K562 (cell line): ENCODE measurements around the gene BOLA3. TPM values are rescaled to one million over a fixed set of nuclear protein-coding genes. Genes with fewer than 3 reads are reported as not detected.

Experiments
- ATAC-seq: fragments of 200-7000 bp; cut with Tn5 transposase; 3 replicates; pipeline ENCODE4 v1.9.1; 2020; ENCODE audit warnings: moderate library complexity
- BruUV-seq: library from RNA; stranded (reverse); fragments of 400-500 nt; replicated peaks from 2 replicates; lab custom pipeline; 2021; lab: Mats Ljungman, UMichigan
- CTCF ChIA-PET: fragments of 300-600 bp; formaldehyde crosslinking; extraction: SDS; loops from one replicate; lab custom pipeline; 2021; ENCODE audit warnings: low intra/inter-chr PET ratio; lab: Yijun Ruan, JAX
- POLR2A ChIA-PET: fragments of 300-600, 350-650 bp; sonication (Branson Sonifier 250); formaldehyde crosslinking; extraction: SDS; loops from one replicate; lab custom pipeline; 2021; ENCODE audit warnings: antibody characterized with exemption, inconsistent platforms; lab: Yijun Ruan, JAX
- DNase-seq, 4 experiments: peaks; one replicate each; pipeline versions ENCODE4 v3.0.0 to v3.0.0-alpha.2; 2011 to 2018; ENCODE audit warnings: low spot score in 3 of 4, mixed read lengths in 3 of 4; ENCODE audit errors: extremely low read depth in 1 of 4
- FAIRE-seq: peaks from 2 replicates; lab custom pipeline; 2011; peaks lifted over from hg19 to GRCh38; lab: Jason Lieb, UNC
- H2AFZ ChIP-seq: 2 replicates; pipeline ENCODE4 v1.6.0; 2011; ENCODE audit warnings: low read depth, low read length, control low read depth, inconsistent platforms
- H3K27ac ChIP-seq: fragments of 200-600 bp; 3 replicates; pipeline ENCODE4 v1.8.0; 2011; ENCODE audit warnings: low read depth, mild to moderate bottlenecking, control low read depth, inconsistent platforms, low read length, moderate library complexity, mixed read lengths; ENCODE audit errors: extremely low read depth
- H3K27me3 ChIP-seq, 2 experiments: fragments of 300-600 bp in 1 of 2; 2 replicates in 1 of 2; 3 replicates in 1 of 2; pipeline versions ENCODE4 v1.6.0 to v1.8.0; 2011; ENCODE audit warnings: inconsistent platforms in 2 of 2, low read length in 2 of 2, mild to moderate bottlenecking in 1 of 2, mixed read lengths in 1 of 2, moderate library complexity in 1 of 2; ENCODE audit not compliant: control insufficient read depth in 2 of 2, insufficient read depth in 2 of 2
- H3K36me3 ChIP-seq: fragments of 300-600 bp; 3 replicates; pipeline ENCODE4 v1.8.0; 2011; ENCODE audit warnings: mild to moderate bottlenecking, low read length, inconsistent platforms; ENCODE audit not compliant: control insufficient read depth, insufficient read depth
- H3K4me1 ChIP-seq, 2 experiments: fragments of 200-600 bp in 1 of 2; replicated peaks in 1 of 2; 2 replicates in 1 of 2; 3 replicates in 1 of 2; pipeline versions ENCODE4 v1.5.1 to v1.8.0; 2011; ENCODE audit warnings: inconsistent platforms in 2 of 2, low read length in 2 of 2, mild to moderate bottlenecking in 1 of 2, mixed read lengths in 1 of 2, moderate library complexity in 1 of 2; ENCODE audit not compliant: control insufficient read depth in 2 of 2, insufficient read depth in 2 of 2
- H3K4me2 ChIP-seq: 2 replicates; pipeline ENCODE4 v1.6.1; 2011; ENCODE audit warnings: low read length, control low read depth, inconsistent platforms, mixed read lengths; ENCODE audit not compliant: insufficient read depth
- H3K4me3 ChIP-seq: fragments of 200-600 bp; sonication (generic), shearing (Covaris generic); 2 replicates; pipeline ENCODE4 v1.5.1; 2016; ENCODE audit warnings: control low read depth, inconsistent platforms
- H3K79me2 ChIP-seq: fragments of 200-600 bp; 3 replicates; pipeline ENCODE4 v1.8.0; 2011; ENCODE audit warnings: low read length, inconsistent platforms; ENCODE audit not compliant: control insufficient read depth, insufficient read depth
- H3K9ac ChIP-seq, 2 experiments: 2 replicates each; pipeline versions ENCODE4 v1.6.0 to v1.6.1; 2011; ENCODE audit warnings: low read depth in 2 of 2, low read length in 2 of 2, control low read depth in 1 of 2, inconsistent platforms in 1 of 2, mild to moderate bottlenecking in 1 of 2, mixed read lengths in 1 of 2; ENCODE audit not compliant: insufficient read depth in 1 of 2
- H3K9me1 ChIP-seq: one replicate; pipeline ENCODE4 v1.6.0; 2011; ENCODE audit warnings: inconsistent platforms, mild to moderate bottlenecking, low read length, moderate library complexity; ENCODE audit not compliant: control insufficient read depth, insufficient read depth
- H3K9me3 ChIP-seq: replicated peaks from 2 replicates; pipeline ENCODE4 v1.5.1; 2011; ENCODE audit warnings: low read depth, low read length, inconsistent platforms; ENCODE audit not compliant: control insufficient read depth, insufficient read depth
- H4K20me1 ChIP-seq: replicated peaks from 2 replicates; pipeline ENCODE4 v1.6.1; 2011; ENCODE audit warnings: low read length, inconsistent platforms, mixed read lengths; ENCODE audit not compliant: control insufficient read depth, insufficient read depth
- BRD4 ChIP-seq: fragments of 200-600 bp; sonication (generic); IDR thresholded peaks from 2 replicates; pipeline ENCODE4 v1.6.1; 2017; ENCODE audit warnings: inconsistent platforms
- ELF2 ChIP-seq: fragments of 250-450 bp; sonication (Bioruptor Pico); IDR thresholded peaks from 2 replicates; pipeline ENCODE4 v1.5.0; 2021; ENCODE audit warnings: mild to moderate bottlenecking
- ETV6 ChIP-seq, 3 experiments: fragments of 150-350 bp in 1 of 3; sonication (generic) in 1 of 3; formaldehyde crosslinking in 1 of 3; IDR thresholded peaks; 2 replicates each; pipeline versions ENCODE4 v1.6.1 to v1.8.0; 2014 to 2022; ENCODE audit warnings: borderline replicate concordance in 2 of 3, low read depth in 2 of 3, antibody characterized with exemption in 1 of 3, low read length in 1 of 3, mild to moderate bottlenecking in 1 of 3, missing genetic modification reagents in 1 of 3
- KDM4B ChIP-seq, 2 experiments: fragments of 450-650 bp in 1 of 2; sonication (generic) in 1 of 2; IDR thresholded peaks; 2 replicates each; pipeline ENCODE4 v1.6.1; 2016 to 2017; ENCODE audit warnings: borderline replicate concordance in 2 of 2, antibody characterized with exemption in 1 of 2, low read depth in 1 of 2, mild to moderate bottlenecking in 1 of 2
- MEIS2 ChIP-seq: fragments of 450-650 bp; IDR thresholded peaks from 2 replicates; pipeline ENCODE4 v1.6.1; 2014; ENCODE audit warnings: mild to moderate bottlenecking; ENCODE audit not compliant: partially characterized antibody
- PPARD ChIP-seq: fragments of 250-450 bp; sonication (Bioruptor Pico); IDR thresholded peaks from 2 replicates; pipeline ENCODE4 v1.8.0; 2022; ENCODE audit warnings: inconsistent platforms, mild to moderate bottlenecking, moderate library complexity
- RBBP5 ChIP-seq: fragments of 200-600 bp; sonication (generic); IDR thresholded peaks from 2 replicates; pipeline ENCODE4 v1.6.1; 2012; ENCODE audit warnings: borderline replicate concordance, mild to moderate bottlenecking, low read length, control low read depth, inconsistent platforms; ENCODE audit not compliant: insufficient read depth, poor library complexity, severe bottlenecking
- RUNX1 ChIP-seq: sonication (generic); IDR thresholded peaks from 2 replicates; pipeline ENCODE4 v1.6.1; 2016; ENCODE audit warnings: antibody characterized with exemption, low read depth
- SMAD1 ChIP-seq: fragments of 150-350 bp; IDR thresholded peaks from 2 replicates; pipeline ENCODE4 v1.6.1; 2014; ENCODE audit warnings: low read length, low read depth; ENCODE audit not compliant: partially characterized antibody
- SRSF3 ChIP-seq: fragments of 200-400 bp; formaldehyde crosslinking; IDR thresholded peaks from 2 replicates; pipeline ENCODE4 v1.6.1; 2016; ENCODE audit warnings: mild to moderate bottlenecking, low read length, moderate library complexity; ENCODE audit not compliant: insufficient read depth
- TCF7 ChIP-seq: sonication (generic); IDR thresholded peaks from 2 replicates; pipeline ENCODE4 v1.6.1; 2016; ENCODE audit warnings: antibody characterized with exemption, borderline replicate concordance
- TFAM ChIP-seq: fragments of 250-450 bp; sonication (Bioruptor Pico); conservative IDR thresholded peaks from 2 replicates; pipeline ENCODE4 v1.5.0; 2021; ENCODE audit warnings: mild to moderate bottlenecking, moderate library complexity
- TFAP4 ChIP-seq: sonication (generic); formaldehyde crosslinking; IDR thresholded peaks from 2 replicates; pipeline ENCODE4 v1.8.0; 2022; ENCODE audit warnings: missing genetic modification reagents, mild to moderate bottlenecking, moderate library complexity, borderline replicate concordance
- ZFP1 ChIP-seq: fragments of 450-650 bp; formaldehyde crosslinking; IDR thresholded peaks from 2 replicates; pipeline ENCODE4 v1.4.0; 2020; ENCODE audit warnings: mild to moderate bottlenecking, mixed read lengths
- ZNF311 ChIP-seq: fragments of 250-450 bp; sonication (Bioruptor Pico); IDR thresholded peaks from 2 replicates; pipeline ENCODE4 v1.4.0; 2020; ENCODE audit warnings: mild to moderate bottlenecking, moderate library complexity
- ZNF778 ChIP-seq: fragments of 450-650 bp; formaldehyde crosslinking; IDR thresholded peaks from 2 replicates; pipeline ENCODE4 v1.4.0; 2020; ENCODE audit warnings: mild to moderate bottlenecking, moderate library complexity
- WGBS: fragments of 100-300 bp; shearing (Covaris generic); methylation state at CpG from one replicate; pipeline ENCODE4 v1.1.6; 2016; ENCODE audit warnings: low coverage, mixed read lengths; ENCODE audit not compliant: insufficient coverage; ENCODE audit errors: missing lambda C conversion rate; 5-methylcytosine and 5-hydroxymethylcytosine counted together
- in situ Hi-C: fragments of 300-500 bp; cut with MboI; formaldehyde crosslinking; loops from 4 replicates; pipeline ENCODE4 v1.15.0; 2018; ENCODE audit warnings: inconsistent platforms, mixed read lengths
- intact Hi-C: fragments of 100-400 bp; cut with micrococcal nuclease; formaldehyde crosslinking; loops from 2 replicates; pipeline ENCODE4 v1.14.2; 2022
- polyA plus RNA-seq, 8 experiments: library from polyadenylated mRNA; depleted of rRNA in 4 of 8; stranded (reverse) in 5 of 8; unstranded in 3 of 8; fragments of >200 nt; fragmentation: Nextera tagmentation in 2 of 8; fragmentation: Illumina TruSeq in 1 of 8; extraction: Ambion mirVana in 2 of 8; extraction: Trizol in 1 of 8; gene quantifications; 2 replicates each; pipeline versions ENCODE4 v1.2.1 to v1.2.3, GENCODE V29; 2011 to 2014; ENCODE audit warnings: inconsistent platforms in 1 of 8, missing spikeins in 1 of 8
- total RNA-seq, 7 experiments: library from RNA; depleted of rRNA in 6 of 7; stranded (reverse); fragments of >200 nt in 6 of 7; fragmentation: Illumina TruSeq in 2 of 7; extraction: Trizol in 2 of 7; gene quantifications; 2 replicates each; pipeline versions ENCODE4 v1.2.1 to v1.2.3, GENCODE V29; 2011 to 2021; ENCODE audit warnings: low replicate concordance in 1 of 7
- TF ChIP-seq, protein P1 (sequence below): fragments of 250-450 bp; sonication (Bioruptor Pico); IDR thresholded peaks from 2 replicates; pipeline ENCODE4 v1.6.1; 2021; ENCODE audit warnings: mild to moderate bottlenecking
- TF ChIP-seq, protein P2 (sequence below): fragments of 450-650 bp; formaldehyde crosslinking; IDR thresholded peaks from 2 replicates; pipeline ENCODE4 v1.4.0; 2020; ENCODE audit warnings: mild to moderate bottlenecking, mixed read lengths

Gene BOLA3
- total and polyA plus RNA-seq, 9 of the 15 experiments (the other 6 are each of a cell fraction or from before 2014, with no cell fraction given) = 149 to 619 (median 255) TPM

DNA sequence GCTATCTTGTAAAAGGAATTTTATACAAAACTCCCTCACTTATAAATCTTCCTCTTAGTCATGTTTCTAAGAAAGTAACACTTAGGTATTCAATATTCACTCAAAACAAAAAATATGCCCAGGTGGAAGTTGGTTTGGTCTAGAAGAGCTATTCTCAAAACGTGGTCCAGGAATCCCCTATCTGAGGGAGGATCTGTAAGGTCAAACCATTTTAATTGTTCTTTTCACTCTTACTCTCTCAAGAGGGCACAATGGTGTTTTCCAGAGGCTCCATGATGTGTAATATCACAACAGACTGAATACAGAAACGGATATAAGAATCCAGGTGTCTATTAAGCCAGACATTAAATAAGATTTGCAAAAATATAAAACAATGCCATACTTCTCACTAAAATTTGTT is 21.0 kb upstream of the BOLA3 start:
- no TSS peak for BruUV-seq
- in situ Hi-C loops = no loop called here
- Histone ChIP-seq H3K4me2 (no peak overlapping the region), H3K79me2 (peaks cover 38% of the 10 kb centered on the region), H2AFZ (no peak overlapping the region), H3K36me3 (peaks cover 87% of the 10 kb centered on the region), H3K9ac (no peak overlapping the region), H3K4me1 (peaks cover 0 to 2% of the 10 kb centered on the region in 2 experiments; a peak in 1 of 5 replicates), H3K27ac (no peak overlapping the region), H3K9me1 (no peaks in the 10 kb centered on the region), H3K27me3 (no peaks in the 10 kb centered on the region), H3K9me3 (peaks cover 3% of the 10 kb centered on the region; the same call in 1 of the 2 replicates), H4K20me1 (no peaks in the 10 kb centered on the region), H3K4me3 (no peak overlapping the region)
- WGBS = 51% methylated on average over 2 of the region's 2 CpGs
- intact Hi-C loops = no loop called here
- FAIRE-seq (no peak), ATAC-seq (no peak), DNase-seq (no peak)
- CTCF ChIA-PET = no interaction called here
- no peak for TF ChIP-seq ETV6 (IDR thresholded peaks at IDR 0.05; ENCODE audit: borderline replicate concordance in 1 of 2, low read depth in 2 of 2, low read length in 1 of 2)
- TF ChIP-seq ETV6 (CRISPR knock-in tag; IDR thresholded peaks at IDR 0.05; ENCODE audit: borderline replicate concordance) = no peak
- TF ChIP-seq BRD4 = no peak
- no peak for TF ChIP-seq PPARD
- no peak for TF ChIP-seq RUNX1
- no peak for TF ChIP-seq ZNF311
- no peak for TF ChIP-seq SMAD1
- TF ChIP-seq MEIS2 = no peak
- no peak for TF ChIP-seq TFAP4 (CRISPR knock-in tag)
- TF ChIP-seq, protein P1, sequence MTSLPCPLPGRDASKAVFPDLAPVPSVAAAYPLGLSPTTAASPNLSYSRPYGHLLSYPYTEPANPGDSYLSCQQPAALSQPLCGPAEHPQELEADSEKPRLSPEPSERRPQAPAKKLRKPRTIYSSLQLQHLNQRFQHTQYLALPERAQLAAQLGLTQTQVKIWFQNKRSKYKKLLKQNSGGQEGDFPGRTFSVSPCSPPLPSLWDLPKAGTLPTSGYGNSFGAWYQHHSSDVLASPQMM (CRISPR knock-in tag) = no peak
- TF ChIP-seq, protein P2, sequence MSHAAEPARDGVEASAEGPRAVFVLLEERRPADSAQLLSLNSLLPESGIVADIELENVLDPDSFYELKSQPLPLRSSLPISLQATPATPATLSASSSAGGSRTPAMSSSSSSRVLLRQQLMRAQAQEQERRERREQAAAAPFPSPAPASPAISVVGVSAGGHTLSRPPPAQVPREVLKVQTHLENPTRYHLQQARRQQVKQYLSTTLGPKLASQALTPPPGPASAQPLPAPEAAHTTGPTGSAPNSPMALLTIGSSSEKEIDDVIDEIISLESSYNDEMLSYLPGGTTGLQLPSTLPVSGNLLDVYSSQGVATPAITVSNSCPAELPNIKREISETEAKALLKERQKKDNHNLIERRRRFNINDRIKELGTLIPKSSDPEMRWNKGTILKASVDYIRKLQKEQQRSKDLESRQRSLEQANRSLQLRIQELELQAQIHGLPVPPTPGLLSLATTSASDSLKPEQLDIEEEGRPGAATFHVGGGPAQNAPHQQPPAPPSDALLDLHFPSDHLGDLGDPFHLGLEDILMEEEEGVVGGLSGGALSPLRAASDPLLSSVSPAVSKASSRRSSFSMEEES (CRISPR knock-in tag) = no peak
- TF ChIP-seq TFAM (CRISPR knock-in tag) = no peak
- TF ChIP-seq TCF7 = no peak
- no peak for TF ChIP-seq ZFP1
- no peak for TF ChIP-seq SRSF3
- no peak for TF ChIP-seq KDM4B (IDR thresholded peaks at IDR 0.05; ENCODE audit: borderline replicate concordance in 2 of 2, low read depth in 1 of 2)
- no peak for TF ChIP-seq RBBP5
- no peak for TF ChIP-seq ELF2 (CRISPR knock-in tag)
- no peak for TF ChIP-seq ZNF778 (CRISPR knock-in tag)
- POLR2A ChIA-PET = interaction anchor here (0.6 to 3.9 kb wide), 5 partner anchors 10 to 31 kb away, joined by 3 to 25 read pairs (median 4); partner anchors contain the start of gene MOB1A
